ENCODE measurements around the gene MED8.
A peak's percentile ranks its signal among the peaks of the same experiment; 100 is the strongest.
"Not testable (repeated sequence)": the region's sequence is repeated elsewhere in the genome, so short reads cannot be mapped to it uniquely, and the experiment has no call there.

MED8 gene

DNA sequence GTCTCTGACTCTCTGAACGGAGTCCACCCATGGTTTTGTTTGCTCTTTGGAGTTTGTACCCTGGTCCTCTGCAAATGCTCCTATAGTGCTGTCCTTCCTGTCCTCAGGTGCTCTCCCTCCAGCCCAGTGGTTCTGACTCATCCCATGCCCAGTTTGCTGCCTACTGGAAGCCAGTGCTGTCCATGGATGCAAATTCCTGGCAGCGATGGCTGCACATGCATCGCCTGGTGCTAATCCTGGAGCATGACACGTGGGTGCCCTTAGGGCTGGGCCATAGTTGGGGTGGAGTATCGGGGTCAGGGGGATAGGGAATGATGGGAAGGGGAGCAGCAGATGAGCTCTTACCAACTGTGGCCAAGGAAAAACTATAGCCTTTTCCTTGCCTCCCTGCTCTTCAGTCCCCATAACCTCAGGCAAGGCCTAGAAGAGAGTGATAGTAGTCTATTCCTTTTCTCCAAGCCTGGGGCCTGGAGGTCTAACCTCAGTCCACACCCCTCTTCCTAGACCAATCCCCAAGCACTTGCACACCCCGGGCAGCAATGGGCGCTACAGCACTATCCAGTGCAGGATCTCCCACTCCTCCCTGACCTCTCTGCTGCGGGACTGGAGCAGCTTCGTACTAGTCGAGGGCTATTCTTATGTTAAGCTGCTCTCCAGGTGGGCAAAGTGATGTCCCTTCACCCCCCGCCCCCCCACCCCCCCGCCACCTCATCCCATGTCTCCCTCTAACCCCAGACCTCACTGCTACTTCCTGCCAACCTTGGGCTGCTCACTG lies 32.6 kb upstream of the MED8 start:
- no peak for DNase-seq

DNA sequence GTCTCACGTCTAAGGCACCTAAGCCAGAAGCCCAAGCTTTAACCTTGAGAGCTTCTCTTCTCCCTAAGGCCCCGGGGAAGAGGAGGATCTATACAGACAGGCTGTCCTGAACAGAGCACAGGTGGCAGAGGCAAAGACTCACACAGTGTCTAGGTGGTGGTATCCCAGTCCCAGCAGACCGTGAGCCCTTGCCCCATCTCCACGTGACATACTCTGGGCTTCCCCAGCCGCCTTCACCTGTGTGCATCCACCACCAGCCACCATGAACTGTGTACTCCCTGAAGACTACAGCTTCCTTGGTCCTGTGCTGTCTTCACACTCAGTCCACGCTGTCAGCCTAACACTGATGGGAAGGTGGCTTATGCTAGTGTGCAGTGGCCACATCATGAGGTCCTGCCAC lies 31.8 kb upstream of the MED8 start:
- no peak for DNase-seq

DNA sequence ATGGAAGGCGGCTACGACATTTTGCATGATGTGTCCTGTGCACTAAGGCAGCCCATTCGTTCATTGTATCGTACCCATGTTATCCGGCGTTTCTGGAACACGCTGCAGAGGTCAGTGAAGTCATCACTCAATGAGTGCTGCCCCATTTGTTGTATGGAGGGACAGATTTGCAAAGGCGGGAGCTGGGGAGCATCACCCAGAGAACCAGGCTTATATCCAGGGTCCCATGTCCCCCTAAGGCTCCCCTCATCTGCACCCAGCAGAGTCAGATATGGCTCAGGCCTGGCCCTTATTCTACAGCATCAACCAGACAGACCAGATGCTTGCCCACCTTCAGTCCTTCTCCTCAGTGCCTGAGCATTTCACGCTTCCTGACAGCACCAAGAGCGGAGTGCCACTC lies 31.3 kb upstream of the MED8 start:
- no peak for DNase-seq

DNA sequence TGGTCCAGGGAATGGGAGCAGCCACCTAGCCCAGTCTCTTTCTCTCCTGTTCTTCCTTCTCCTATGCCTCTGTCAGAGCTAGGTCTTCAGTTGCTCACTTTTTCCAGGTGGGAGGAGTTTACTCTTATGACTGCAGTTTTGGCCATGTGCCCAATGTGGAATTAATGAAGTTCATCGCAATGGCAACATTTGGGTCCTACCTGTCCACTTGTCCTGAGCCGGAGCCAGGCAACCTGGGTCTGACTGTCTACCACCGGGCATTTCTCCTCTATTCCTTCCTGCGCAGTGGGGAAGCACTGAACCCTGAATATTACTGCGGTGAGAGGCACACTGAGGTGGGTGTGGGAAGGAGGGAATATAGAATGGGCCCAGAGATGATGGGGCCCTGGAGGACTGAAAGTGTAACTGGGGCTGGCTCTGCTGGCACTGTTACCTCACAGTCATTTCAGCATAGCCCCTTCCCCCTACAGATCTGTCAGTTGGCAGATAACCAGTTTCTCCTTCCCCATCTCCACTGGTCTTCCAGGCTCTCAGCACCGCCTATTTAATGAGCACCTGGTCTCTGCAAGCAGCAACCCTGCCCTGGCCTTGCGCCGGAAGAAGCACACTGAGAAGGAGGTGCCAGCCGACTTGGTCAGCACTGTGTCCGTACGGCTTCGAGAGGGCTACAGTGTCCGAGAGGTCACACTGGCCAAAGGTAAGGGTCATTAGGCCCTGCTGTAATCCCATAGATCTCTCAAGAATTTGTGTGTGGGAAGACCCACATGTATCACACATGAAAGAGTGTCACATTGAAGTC lies 30.2 kb upstream of the MED8 start:
- DNase-seq: no peak

DNA sequence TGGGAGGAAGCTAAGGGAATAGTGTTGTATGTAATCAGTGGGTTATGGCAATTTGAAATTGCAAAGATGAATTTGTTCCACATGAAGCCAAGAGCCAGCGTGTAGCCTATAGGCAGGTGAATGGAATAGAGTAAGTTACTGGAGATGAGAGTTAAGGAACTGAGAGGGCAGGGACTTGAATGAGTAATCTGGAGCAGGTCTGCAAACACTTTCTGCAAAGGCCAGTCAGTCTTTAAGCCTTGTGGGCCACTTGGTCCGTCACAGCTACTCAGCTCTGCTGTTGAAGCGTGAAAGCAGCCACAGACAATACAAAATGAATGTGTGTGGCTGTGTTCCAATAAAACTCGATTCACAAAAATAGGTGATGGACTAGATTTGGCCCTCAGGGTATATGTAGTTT lies 29.3 kb upstream of the MED8 start:
- DNase-seq: no peak

DNA sequence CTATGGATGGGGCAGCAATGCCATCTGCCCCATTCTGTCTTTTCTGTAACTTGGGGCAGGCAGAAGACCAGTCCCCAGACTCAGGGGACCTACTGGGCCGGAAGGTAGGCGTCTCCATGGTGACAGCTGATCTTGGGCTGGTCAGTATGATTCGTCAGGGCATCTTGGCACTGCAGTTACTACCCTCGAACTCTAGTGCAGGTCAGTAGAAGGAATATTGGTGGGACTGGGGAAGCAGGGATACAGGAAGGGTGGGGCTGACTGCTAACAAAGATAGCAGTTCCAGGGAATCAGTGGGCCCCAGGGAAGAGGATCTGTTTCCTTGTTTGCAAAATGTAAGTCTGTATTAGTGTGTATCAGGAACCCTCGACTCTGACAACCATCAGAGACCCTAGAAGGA lies 26.3 kb upstream of the MED8 start:
- DNase-seq: no peak

DNA sequence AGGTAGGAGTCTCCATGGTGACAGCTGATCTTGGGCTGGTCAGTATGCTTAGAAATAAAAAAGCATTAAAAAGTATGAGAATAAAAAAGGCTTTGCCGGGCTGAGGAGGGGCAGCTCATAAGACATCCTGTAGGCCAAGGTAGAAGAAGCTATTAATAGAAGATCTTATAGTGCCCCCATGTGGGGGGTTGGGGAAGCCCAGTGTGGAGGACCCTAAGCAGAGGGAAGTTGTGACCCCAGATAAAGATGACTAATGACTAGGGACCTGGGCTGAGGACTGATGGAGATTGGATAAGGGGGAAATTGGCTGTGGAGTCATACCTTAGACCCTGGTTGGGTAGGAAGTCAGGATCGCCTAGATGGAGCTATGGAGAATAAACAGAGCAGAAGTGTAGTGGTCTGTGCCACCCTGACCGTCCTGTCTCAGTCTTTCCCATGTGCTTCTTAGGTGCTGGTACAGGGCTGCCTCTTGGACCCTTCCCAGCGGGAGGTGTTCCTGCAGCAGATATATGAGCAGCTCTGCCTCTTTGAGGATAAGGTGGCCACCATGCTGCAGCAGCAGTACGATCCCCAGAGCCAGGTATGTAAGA lies 25.1 kb upstream of the MED8 start:
- DNase-seq: peak; percentile 68

DNA sequence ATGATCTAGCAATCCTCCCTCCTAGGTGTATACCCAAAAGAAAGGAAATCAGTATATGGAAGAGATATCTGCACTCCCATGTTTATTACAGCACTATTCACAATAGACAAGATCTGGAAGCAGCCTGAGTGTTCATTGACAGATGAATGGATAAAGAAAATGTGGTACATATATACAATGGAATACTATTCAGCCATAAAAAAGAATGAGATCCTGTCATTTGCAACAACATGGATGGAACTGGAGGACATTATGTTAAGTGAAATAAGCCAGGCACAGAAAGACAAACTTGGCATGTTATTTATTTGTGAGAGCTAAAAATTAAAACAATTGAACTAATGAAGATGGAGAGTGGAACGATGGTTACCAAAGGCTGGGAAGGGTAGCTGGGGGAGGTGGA lies 23.8 kb upstream of the MED8 start:
- not testable (repeated sequence) for DNase-seq

DNA sequence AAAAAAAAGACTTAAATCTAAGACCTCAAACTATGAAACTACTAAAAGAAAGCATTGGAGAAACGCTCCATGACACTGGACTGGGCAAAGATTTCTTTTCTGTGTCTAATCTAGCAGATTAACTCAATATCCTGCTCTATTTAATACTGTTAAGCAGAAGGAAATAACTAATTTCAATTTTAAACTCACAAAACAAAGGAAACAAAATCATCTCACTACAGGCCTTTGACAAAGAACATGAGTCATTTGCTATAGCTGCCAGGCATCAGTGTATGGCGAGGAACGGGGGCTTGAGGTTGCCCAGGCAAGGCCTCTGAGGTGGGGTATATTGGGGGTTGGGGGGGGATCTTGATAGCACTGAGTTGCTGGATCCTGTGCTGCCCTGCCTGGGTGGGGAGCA lies 21.0 kb upstream of the MED8 start:
- no peak for DNase-seq

DNA sequence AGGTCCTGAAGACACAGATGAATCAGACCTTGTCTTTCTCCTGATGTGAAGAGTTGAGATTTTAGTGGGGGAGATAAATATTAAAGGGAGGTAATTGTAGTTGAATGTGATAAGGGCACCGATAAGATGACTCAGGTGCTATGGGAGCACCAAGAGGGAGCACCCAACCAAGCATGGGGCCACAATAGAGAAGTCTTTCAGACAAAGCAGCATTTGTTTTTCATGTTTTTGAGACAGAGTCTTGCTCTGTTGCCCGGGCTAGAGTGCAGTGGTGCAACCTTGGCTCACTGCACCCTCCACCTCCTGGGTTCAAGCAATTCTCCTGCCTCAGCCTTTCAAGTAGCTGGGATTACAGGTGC lies 16.3 kb upstream of the MED8 start:
- DNase-seq: no peak

DNA sequence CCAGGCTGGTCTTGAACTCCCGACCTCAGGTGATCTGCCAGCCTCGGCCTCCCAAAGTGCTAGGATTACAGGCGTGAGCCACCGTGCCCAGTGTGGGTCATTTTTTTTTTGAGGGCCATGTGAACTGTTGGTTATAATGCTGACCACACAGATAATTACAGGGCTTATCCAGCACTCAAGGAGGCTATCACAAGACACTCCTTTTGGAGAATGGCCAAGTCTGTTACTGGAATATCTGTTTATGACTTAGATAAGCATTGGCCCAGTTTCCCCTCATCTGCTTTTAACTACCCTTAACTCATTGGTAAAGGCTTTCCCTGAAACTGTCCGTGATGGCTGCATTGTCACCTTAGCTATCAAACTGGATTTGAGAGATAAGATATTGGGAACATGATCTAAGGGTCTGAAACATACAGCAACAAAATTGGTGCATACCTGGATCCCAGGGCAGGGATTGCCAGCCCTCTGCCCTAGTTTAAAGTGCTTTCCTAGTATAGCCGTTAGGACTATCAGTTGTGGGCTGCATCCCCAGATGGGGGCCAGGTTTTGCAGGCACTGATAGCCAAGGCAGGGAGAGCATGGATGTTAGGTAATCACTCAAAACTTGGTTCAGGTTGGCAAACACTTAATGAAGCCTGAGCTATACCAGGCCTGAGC lies 15.7 kb upstream of the MED8 start:
- DNase-seq: no peak

DNA sequence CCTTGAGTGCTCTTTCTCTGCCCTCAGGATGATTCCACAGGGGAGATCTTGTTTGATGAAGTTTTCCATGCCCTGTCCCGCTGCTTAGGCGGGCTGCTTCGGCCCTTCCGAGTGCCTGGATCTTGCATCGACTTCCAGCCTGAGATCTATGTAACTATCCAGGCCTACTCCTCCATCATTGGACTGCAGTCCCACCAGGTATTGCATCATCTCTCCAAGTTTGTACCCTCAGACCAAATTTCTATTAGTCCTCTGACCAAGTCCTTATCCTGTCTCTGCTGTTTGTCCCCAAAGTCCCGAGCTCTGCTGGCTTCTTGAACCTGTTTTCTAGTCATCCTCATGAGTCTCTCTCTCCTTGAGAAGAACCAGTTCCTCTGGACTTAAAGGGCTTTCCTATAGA lies 14.8 kb upstream of the MED8 start:
- DNase-seq: no peak

DNA sequence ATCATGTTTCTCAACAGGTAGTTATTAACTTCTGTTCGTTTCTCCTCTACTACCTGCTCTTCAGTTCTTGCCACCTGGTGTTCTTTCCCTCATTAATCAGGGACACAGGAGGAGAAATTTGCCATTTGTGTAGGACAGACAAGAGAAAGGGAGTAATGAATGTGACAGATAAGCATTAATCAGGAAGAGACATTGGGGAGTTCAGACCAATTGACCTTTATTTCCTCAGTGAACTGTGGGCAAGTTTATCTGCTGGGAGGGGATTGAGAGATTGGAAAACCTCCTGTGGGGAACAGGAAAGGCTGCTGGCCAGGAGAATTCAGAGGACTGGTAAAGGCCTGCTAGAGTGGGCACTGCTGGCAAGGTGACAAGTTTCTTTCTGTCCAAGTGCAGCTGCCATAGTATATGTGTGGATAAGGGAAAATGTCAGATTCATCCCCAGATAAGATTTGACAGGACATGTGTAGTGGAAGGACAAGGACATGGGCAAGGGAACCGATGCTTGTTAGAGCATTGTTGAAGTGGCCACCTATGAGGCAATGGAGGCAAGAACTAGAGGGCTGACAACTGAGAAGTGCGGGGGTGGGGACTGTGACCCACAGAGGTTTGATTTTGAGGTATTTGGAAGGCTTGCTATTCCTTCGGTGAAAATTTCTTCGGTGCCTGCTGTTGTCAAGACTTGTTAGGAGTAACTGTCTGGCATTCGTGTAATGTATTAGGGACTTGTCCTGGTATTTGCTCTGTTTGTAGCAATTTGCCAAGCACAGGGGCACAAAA lies 12.7 kb upstream of the MED8 start:
- DNase-seq: no peak

DNA sequence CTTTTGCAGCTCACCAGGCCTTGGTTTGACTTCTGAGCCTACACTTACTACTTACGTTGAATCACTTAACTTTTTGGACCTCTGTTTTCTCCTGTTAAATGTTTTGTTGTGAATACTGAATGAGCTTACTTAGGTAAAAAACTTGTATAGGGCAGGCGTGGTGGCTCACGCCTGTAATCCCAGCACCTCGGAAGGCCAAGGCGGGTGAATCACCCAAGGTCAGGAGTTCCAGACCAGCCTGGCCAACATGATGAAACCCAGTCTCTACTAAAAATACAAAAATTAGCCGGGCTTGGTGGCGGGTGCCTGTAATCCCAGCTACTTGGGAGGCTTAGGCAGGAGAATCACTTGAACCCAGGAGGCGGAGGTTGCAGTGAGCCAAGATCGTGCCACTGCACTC lies 10.8 kb upstream of the MED8 start:
- DNase-seq: not testable (repeated sequence)

DNA sequence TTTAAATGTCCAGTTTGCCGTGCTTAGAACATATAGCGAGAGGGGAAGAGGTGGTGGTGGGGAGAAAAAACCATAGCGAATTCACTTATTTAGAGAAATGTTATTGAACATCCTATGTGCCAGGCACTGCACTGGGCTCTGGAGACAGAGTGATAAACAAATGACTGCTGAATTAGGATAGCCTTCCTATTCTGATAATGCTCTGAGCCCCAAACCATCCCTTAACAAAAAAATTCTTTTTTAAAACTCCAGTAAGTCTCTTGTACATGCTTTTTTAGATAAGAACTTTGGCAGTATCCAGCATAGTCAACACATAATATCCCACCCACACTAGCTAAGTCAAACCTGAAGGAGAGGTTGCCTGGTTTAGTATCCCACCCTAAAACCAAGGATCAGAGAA lies 8.6 kb upstream of the MED8 start:
- DNase-seq: no peak

DNA sequence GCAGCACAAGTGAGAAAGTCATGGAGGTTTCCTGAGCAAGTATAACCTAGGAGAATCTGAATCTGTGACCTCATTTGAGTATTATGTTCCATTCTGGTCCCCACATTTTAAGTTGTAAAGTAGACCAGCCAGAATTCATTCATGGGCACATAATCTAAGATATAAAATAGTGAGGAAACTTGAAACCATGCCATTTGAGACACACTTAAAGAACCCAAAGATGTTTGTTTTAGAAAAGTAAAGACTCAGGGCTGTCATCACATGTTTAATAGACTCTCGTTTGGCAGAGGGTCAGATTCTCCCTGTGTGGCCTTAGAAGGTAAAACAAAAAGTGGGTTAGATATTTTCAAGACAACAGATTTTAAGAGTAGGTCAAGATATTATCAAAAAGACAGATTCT lies 6.5 kb upstream of the MED8 start:
- DNase-seq: no peak

DNA sequence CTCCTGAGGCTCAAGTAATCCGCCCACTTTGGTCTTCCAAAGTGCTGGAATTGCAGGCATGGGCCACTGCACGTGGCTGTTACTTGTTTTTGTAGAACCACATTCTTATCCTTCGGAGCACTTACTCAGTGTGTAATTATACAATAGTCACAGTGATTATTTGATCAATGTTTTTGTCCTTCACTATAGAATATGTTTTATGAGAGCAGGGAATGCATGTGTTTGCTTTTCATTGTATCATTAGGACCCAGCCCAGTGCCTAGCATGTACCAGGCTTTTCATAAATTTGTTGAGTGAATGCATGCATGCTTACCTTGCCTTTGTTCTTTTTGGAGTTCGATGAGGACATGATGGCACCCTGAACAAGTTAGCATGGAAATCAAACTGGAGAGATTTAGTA lies 5.9 kb upstream of the MED8 start:
- no peak for DNase-seq

DNA sequence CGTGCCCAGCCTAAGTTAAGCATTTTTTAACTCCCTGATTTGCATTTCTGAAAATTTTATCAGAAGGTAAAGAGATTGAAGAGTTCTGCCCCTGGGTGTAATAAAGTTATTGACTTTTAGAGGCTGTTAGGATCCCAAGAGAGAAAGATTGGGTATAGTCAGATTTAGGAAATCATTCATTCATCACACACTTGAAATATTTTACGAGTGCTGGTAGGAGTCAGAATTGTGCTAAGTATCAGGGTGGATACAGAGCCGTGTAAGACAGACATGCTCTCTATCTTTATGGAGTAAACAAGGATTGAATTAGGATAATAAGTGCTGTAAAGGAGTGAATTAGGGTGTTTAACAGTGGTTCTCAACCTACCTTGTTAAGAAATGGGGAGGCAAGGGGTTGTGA lies 3.1 kb upstream of the MED8 start:
- DNase-seq: no peak

DNA sequence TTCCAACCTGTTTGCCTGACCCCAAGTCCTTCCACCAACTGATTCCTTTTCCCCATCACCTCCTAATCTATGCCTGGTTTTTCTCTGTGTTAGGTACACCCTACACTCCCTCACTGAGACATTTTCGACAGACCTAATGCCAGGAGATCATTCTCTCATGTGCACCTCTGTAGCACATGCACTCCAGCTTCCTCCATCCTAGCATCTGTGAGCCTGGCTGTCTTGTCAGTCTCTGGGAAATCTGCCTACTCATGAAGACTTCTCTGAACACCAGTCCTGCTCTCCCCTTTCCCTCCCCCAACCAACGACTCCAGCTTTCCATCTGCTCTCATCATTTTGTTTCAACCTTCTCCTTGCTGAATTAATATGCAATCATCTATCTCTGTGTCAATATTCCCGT lies 987 bp downstream of the MED8 start:
- peak; percentile 29 for DNase-seq

DNA sequence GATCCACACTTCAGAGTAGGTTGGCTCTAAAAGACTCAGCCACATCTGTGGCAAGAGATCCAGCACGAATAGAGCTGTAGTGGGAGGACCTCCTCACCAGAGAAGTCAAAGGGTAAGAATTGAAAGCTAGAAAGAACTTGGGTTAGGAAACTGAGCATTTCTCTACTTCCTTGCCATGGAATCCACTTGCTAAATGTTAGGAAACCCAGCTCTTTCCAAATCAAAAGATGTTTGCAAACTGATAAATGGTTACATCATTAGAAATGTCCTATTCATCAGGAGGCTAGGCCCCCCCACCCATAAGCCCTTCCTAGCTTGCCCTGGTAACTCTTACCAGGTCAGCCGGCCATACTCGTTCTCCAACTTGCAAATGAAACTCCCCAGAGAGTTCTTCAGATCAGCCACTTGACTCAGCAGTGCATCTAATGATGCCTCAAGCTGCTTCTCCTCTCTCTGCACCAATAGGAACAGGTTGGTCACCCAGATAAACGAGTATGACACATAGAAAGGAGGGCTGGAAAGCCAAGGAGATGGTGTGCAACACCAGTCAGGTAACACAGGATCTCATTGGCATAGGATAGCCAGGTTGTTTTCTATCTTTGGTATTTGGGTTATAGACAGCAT lies 1.5 kb downstream of the MED8 start:
- DNase-seq: no peak

DNA sequence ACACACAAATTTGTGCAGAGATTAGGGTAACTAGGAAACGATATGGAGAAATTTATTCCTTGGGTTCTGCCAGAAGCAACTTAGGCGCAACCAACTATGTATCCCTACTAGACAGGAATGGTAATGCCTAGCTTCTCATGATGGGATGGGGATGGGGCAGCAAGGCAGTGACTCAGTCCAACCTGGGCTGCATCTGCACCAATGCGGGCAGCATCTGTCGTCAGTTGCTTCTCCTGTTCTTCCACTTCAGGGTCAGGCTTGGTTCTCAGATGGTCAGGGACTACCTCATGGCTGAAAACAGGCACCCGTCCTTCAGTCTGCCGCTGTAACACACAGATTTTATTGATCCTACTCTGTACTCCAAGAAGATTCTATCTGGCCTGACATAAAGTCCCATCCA lies 2.9 kb downstream of the MED8 start:
- DNase-seq: no peak

DNA sequence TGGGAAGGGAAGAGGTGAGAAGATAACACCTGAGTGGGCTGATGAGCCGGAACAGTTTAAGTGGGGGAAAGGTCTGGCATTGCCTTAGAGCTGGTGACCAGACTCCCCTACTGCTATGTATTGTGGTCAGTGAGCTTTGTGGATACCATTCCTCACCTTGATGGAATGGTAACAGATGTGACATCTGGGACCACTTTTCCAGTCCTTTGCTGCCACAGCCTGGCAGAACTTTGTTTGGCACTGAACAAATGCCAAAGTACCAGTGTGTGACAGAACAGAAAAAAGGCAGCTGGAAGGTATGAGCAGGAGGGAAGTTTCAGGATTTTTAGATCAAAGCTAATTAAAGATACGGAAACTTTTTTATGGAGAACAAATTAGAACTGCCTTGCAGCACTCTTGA lies 6.2 kb downstream of the MED8 start:
- no peak for DNase-seq

Data from RPMI8226 (cell line).